Measurements from ENCODE around the gene RNF187.
"Not testable (repeated sequence)": the region's sequence is repeated elsewhere in the genome, so short reads cannot be mapped to it uniquely, and the experiment has no call there.

The RNF187 gene

GRCh38 chr1:228459091-228459993, 27.8 kb upstream of the RNF187 start:
- peak; percentile 49 for DNase-seq (ENCODE audit: low read depth)

- DNase-seq (ENCODE audit: low read depth), result no peak
Observed at GRCh38 chr1:228460821-228461220, 26.4 kb upstream of the RNF187 start.

- no peak for DNase-seq (ENCODE audit: low read depth)
Observed at GRCh38 chr1:228462560-228462959, 24.6 kb upstream of the RNF187 start.

GRCh38 chr1:228463009-228463558, 24.1 kb upstream of the RNF187 start:
- DNase-seq (ENCODE audit: low read depth), result no peak

- peak; percentile 93 for DNase-seq (ENCODE audit: low read depth)
Observed at GRCh38 chr1:228463559-228464455, 23.4 kb upstream of the RNF187 start.

- DNase-seq (ENCODE audit: low read depth), result peak; percentile 71
Observed at GRCh38 chr1:228464487-228464983, 22.6 kb upstream of the RNF187 start.

GRCh38 chr1:228465141-228465540, 22.0 kb upstream of the RNF187 start:
- DNase-seq (ENCODE audit: low read depth), result no peak

GRCh38 chr1:228465571-228466146, 21.5 kb upstream of the RNF187 start:
- DNase-seq (ENCODE audit: low read depth), result no peak

GRCh38 chr1:228468188-228468587, 19.0 kb upstream of the RNF187 start:
- not testable (repeated sequence) for DNase-seq (ENCODE audit: low read depth)

- no peak for DNase-seq (ENCODE audit: low read depth)
Observed at GRCh38 chr1:228469413-228470162, 17.6 kb upstream of the RNF187 start.

- no peak for DNase-seq (ENCODE audit: low read depth)
Observed at GRCh38 chr1:228471154-228471761, 15.9 kb upstream of the RNF187 start.

- DNase-seq (ENCODE audit: low read depth), result peak; percentile 67
Observed at GRCh38 chr1:228471762-228472398, 15.3 kb upstream of the RNF187 start.

GRCh38 chr1:228472655-228473054, 14.5 kb upstream of the RNF187 start:
- no peak for DNase-seq (ENCODE audit: low read depth)

- no peak for DNase-seq (ENCODE audit: low read depth)
Observed at GRCh38 chr1:228474507-228474906, 12.7 kb upstream of the RNF187 start.

GRCh38 chr1:228475812-228476211, 11.4 kb upstream of the RNF187 start:
- DNase-seq (ENCODE audit: low read depth), result no peak

- no peak for DNase-seq (ENCODE audit: low read depth)
Observed at GRCh38 chr1:228477263-228477662, 9.9 kb upstream of the RNF187 start.

GRCh38 chr1:228478326-228478725, 8.9 kb upstream of the RNF187 start:
- DNase-seq (ENCODE audit: low read depth), result no peak

- DNase-seq (ENCODE audit: low read depth), result peak; percentile 62
Observed at GRCh38 chr1:228478912-228479711, 8.1 kb upstream of the RNF187 start.

GRCh38 chr1:228483789-228484188, 3.4 kb upstream of the RNF187 start:
- no peak for DNase-seq (ENCODE audit: low read depth)
